ENCODE results near the gene CIP2A. TPM values are rescaled to one million over a fixed set of nuclear protein-coding genes. Genes with fewer than 3 reads are reported as not detected.

Gene CIP2A
- total RNA-seq, 1 donor: 39.2 TPM

- no peak overlapping the region for H3K4me3 ChIP-seq (ENCODE audit: low read depth, low read length)
- TF ChIP-seq CTCF (IDR thresholded peaks at IDR 0.05; ENCODE audit: insufficient read depth, low read length): no peak
- no peak for DNase-seq (ENCODE audit: low read depth)
Measured at GRCh38 chr3:108566599-108566998, 22.6 kb downstream of the CIP2A start.

- DNase-seq (ENCODE audit: low read depth): no peak
- no peak overlapping the region for H3K4me3 ChIP-seq (ENCODE audit: low read depth, low read length)
- no peak for TF ChIP-seq CTCF (IDR thresholded peaks at IDR 0.05; ENCODE audit: insufficient read depth, low read length)
Measured at GRCh38 chr3:108565506-108565905, 23.7 kb downstream of the CIP2A start.

- no peak for TF ChIP-seq CTCF (IDR thresholded peaks at IDR 0.05; ENCODE audit: insufficient read depth, low read length)
- DNase-seq (ENCODE audit: low read depth): peak; percentile 31
- no peak overlapping the region for H3K4me3 ChIP-seq (ENCODE audit: low read depth, low read length)
Measured at GRCh38 chr3:108564564-108564963, 24.7 kb downstream of the CIP2A start.

GRCh38 chr3:108562565-108562964 is 26.7 kb downstream of the CIP2A start:
- no peak for TF ChIP-seq CTCF (IDR thresholded peaks at IDR 0.05; ENCODE audit: insufficient read depth, low read length)
- no peak for DNase-seq (ENCODE audit: low read depth)
- no peak overlapping the region for H3K4me3 ChIP-seq (ENCODE audit: low read depth, low read length)

- H3K4me3 ChIP-seq (ENCODE audit: low read depth, low read length): no peak overlapping the region
- DNase-seq (ENCODE audit: low read depth): no peak
- no peak for TF ChIP-seq CTCF (IDR thresholded peaks at IDR 0.05; ENCODE audit: insufficient read depth, low read length)
Measured at GRCh38 chr3:108555966-108556581, 33.2 kb downstream of the CIP2A start.

- no peak overlapping the region for H3K4me3 ChIP-seq (ENCODE audit: low read depth, low read length)
- peak; percentile 35 for DNase-seq (ENCODE audit: low read depth)
- TF ChIP-seq CTCF (IDR thresholded peaks at IDR 0.05; ENCODE audit: insufficient read depth, low read length): no peak
Measured at GRCh38 chr3:108554913-108555571, 34.2 kb downstream of the CIP2A start.
